ENCODE data around the gene ADGRE3.

GRCh38 chr19:14650161-14650560 is 24.5 kb downstream of the ADGRE3 start:
- TF ChIP-seq POLR2AphosphoS5 (IDR thresholded peaks at IDR 0.05; ENCODE audit: low read depth, low read length): no peak
- TF ChIP-seq PAX5 (IDR thresholded peaks at IDR 0.05; ENCODE audit: insufficient read depth, low read length, severe bottlenecking): no peak
- TF ChIP-seq POLR2A (IDR thresholded peaks at IDR 0.05; ENCODE audit: low read depth, low read length): no peak
- TF ChIP-seq SPI1 (IDR thresholded peaks at IDR 0.05; ENCODE audit: low read depth, low read length): no peak
- TF ChIP-seq TAF1 (IDR thresholded peaks at IDR 0.05; ENCODE audit: low read depth, low read length): no peak
